Measurements from ENCODE around the gene CPXM2. TPM values are rescaled to one million over a fixed set of nuclear protein-coding genes. Genes with fewer than 3 reads are reported as not detected.
A peak's percentile ranks its signal among the peaks of the same experiment; 100 is the strongest.

The CPXM2 gene
- total RNA-seq, 1 experiment from 2014 or later = 0.12 TPM

DNA sequence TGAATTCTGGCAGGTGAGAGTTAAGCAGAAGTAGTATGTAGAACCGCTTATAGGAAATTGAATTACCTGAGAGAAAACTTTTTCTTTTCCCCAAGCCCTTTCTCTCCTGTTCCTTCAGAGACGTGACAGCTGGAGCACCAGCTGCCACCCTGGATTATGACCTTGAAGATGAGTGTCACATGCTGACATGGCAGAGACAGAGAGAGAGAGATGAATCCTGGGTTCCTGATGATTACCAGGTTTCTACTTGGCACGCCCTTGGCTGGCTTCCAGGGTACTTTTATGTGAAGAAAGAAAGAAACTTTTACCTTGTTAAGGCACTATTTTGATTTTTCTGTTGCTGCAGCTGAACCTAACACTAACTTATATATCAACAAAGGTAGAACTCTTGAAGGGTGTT, 125.6 kb downstream of the CPXM2 start:
- ChIA-PET CTCF (interaction anchor here (1.4 kb wide), 1 partner anchor 16 kb away, joined by 3 read pairs; no protein-coding TSS in a partner anchor), RAD21 (ENCODE audit: low non-redundant PET in 1 of 2, low total read pairs in 2 of 2, uncharacterized antibody in 2 of 2, unreplicated experiment in 2 of 2) (no interaction called here), POLR2A (no interaction called here)
- Histone ChIP-seq H3K9me2 (ENCODE audit: insufficient read depth) (no peaks in the 10 kb centered on the region), H3K4me2 (ENCODE audit: low read length) (no peak overlapping the region), H3K27ac (ENCODE audit: low read depth, low read length) (no peak overlapping the region), H3K36me3 (ENCODE audit: control insufficient read depth in 1 of 2, insufficient read depth in 2 of 2, low read length in 2 of 2) (no peaks in the 10 kb centered on the region), H3K79me2 (ENCODE audit: insufficient read depth, low read length) (no peaks in the 10 kb centered on the region), H3K4me1 (ENCODE audit: control insufficient read depth in 1 of 2, insufficient read depth in 2 of 2, low read length in 2 of 2) (no peaks in the 10 kb centered on the region), H3K9ac (ENCODE audit: low read length) (no peak overlapping the region), H4K20me1 (ENCODE audit: insufficient read depth) (no peaks in the 10 kb centered on the region), H3K9me3 (ENCODE audit: control insufficient read depth in 1 of 2, insufficient read depth in 1 of 2, low read depth in 1 of 2, low read length in 2 of 2) (no peaks in the 10 kb centered on the region), H3K4me3 (replicated peaks in 1 of 2; ENCODE audit: low read depth in 1 of 2, low read length in 2 of 2) (no peak overlapping the region), H3K27me3 (ENCODE audit: insufficient read depth, low read length) (peaks cover 79% of the 10 kb centered on the region), H2AFZ (ENCODE audit: low read depth, low read length, poor library complexity, severe bottlenecking) (no peak overlapping the region)
- intact Hi-C loops (cut with micrococcal nuclease) = no loop called here
- no peak for DNase-seq (ENCODE audit: low read depth, low spot score)
- TF ChIP-seq JUND (IDR thresholded peaks at IDR 0.05) = no peak
- TF ChIP-seq POLR2AphosphoS5 (IDR thresholded peaks at IDR 0.05; ENCODE audit: low read depth, low read length) = no peak
- TF ChIP-seq SIN3A (IDR thresholded peaks at IDR 0.05; ENCODE audit: low read depth) = no peak
- TF ChIP-seq EZH2 (IDR thresholded peaks at IDR 0.05) = no peak
- no peak for TF ChIP-seq CEBPB (IDR thresholded peaks at IDR 0.05; ENCODE audit: low read depth)
- TF ChIP-seq, protein P1, sequence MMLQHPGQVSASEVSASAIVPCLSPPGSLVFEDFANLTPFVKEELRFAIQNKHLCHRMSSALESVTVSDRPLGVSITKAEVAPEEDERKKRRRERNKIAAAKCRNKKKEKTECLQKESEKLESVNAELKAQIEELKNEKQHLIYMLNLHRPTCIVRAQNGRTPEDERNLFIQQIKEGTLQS (IDR thresholded peaks at IDR 0.05) = no peak
- ATAC-seq = no peak
- BruUV-seq (replicated peaks) = no TSS peak

DNA sequence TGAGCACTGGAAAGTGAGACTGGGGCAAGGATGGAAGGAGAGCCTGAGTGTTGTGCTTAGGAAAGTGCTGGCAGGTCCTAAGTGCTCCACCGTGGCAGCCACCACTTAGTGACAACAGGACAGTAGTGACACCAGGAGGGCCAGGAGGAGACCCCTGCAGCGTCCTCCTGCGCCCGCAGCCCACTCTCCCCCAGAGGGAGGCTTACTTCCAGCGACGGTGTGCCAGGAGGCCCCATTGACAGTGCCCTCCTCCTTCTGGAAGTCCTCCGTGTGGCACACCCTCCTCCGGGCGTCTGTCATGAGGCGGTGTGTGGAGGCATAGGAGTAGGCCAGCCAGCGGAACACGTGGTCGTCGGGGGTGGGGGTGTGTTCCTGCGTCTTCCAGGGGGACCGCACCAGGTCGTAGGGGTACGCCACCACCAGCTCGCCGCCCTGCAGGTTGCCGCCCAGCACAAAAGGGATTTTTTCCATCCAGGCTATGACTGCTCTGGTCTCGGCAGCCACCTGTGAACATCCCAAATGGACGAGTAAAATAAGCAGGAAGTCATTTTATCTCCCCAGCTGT, 129.9 kb downstream of the CPXM2 start:
- TF ChIP-seq YY1 (IDR thresholded peaks at IDR 0.05; ENCODE audit: extremely low read depth, insufficient replicate concordance, low read depth, low read length) = no peak
- TF ChIP-seq, protein P2, sequence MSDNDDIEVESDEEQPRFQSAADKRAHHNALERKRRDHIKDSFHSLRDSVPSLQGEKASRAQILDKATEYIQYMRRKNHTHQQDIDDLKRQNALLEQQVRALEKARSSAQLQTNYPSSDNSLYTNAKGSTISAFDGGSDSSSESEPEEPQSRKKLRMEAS (IDR thresholded peaks at IDR 0.05) = no peak
- TF ChIP-seq, protein P1 (IDR thresholded peaks at IDR 0.05) = no peak
- no peak for TF ChIP-seq FOSL1 (IDR thresholded peaks at IDR 0.05; ENCODE audit: low read depth)
- no peak for TF ChIP-seq ELF1 (IDR thresholded peaks at IDR 0.05; ENCODE audit: borderline replicate concordance, low read depth)
- no peak for TF ChIP-seq CEBPB (IDR thresholded peaks at IDR 0.05; ENCODE audit: low read depth)
- TF ChIP-seq JUND (IDR thresholded peaks at IDR 0.05) = no peak
- TF ChIP-seq, protein P3, sequence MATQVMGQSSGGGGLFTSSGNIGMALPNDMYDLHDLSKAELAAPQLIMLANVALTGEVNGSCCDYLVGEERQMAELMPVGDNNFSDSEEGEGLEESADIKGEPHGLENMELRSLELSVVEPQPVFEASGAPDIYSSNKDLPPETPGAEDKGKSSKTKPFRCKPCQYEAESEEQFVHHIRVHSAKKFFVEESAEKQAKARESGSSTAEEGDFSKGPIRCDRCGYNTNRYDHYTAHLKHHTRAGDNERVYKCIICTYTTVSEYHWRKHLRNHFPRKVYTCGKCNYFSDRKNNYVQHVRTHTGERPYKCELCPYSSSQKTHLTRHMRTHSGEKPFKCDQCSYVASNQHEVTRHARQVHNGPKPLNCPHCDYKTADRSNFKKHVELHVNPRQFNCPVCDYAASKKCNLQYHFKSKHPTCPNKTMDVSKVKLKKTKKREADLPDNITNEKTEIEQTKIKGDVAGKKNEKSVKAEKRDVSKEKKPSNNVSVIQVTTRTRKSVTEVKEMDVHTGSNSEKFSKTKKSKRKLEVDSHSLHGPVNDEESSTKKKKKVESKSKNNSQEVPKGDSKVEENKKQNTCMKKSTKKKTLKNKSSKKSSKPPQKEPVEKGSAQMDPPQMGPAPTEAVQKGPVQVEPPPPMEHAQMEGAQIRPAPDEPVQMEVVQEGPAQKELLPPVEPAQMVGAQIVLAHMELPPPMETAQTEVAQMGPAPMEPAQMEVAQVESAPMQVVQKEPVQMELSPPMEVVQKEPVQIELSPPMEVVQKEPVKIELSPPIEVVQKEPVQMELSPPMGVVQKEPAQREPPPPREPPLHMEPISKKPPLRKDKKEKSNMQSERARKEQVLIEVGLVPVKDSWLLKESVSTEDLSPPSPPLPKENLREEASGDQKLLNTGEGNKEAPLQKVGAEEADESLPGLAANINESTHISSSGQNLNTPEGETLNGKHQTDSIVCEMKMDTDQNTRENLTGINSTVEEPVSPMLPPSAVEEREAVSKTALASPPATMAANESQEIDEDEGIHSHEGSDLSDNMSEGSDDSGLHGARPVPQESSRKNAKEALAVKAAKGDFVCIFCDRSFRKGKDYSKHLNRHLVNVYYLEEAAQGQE (IDR thresholded peaks at IDR 0.05; ENCODE audit: low read depth) = no peak
- TF ChIP-seq, protein P4, sequence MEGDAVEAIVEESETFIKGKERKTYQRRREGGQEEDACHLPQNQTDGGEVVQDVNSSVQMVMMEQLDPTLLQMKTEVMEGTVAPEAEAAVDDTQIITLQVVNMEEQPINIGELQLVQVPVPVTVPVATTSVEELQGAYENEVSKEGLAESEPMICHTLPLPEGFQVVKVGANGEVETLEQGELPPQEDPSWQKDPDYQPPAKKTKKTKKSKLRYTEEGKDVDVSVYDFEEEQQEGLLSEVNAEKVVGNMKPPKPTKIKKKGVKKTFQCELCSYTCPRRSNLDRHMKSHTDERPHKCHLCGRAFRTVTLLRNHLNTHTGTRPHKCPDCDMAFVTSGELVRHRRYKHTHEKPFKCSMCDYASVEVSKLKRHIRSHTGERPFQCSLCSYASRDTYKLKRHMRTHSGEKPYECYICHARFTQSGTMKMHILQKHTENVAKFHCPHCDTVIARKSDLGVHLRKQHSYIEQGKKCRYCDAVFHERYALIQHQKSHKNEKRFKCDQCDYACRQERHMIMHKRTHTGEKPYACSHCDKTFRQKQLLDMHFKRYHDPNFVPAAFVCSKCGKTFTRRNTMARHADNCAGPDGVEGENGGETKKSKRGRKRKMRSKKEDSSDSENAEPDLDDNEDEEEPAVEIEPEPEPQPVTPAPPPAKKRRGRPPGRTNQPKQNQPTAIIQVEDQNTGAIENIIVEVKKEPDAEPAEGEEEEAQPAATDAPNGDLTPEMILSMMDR (IDR thresholded peaks at IDR 0.05 in 2 of 3, conservative IDR thresholded peaks at IDR 0.05 in 1 of 3; ENCODE audit: borderline replicate concordance in 1 of 3, insufficient read depth in 1 of 3, low read depth in 2 of 3, low read length in 2 of 3) = no peak
- RAD21 ChIA-PET (ENCODE audit: low non-redundant PET in 1 of 2, low total read pairs in 2 of 2, uncharacterized antibody in 2 of 2, unreplicated experiment in 2 of 2) = no interaction called here
- CTCF ChIA-PET = no interaction called here
- Histone ChIP-seq H3K36me3 (ENCODE audit: control insufficient read depth in 1 of 2, insufficient read depth in 2 of 2, low read length in 2 of 2) (no peaks in the 10 kb centered on the region), H3K27me3 (ENCODE audit: insufficient read depth, low read length) (peaks cover 78% of the 10 kb centered on the region), H3K4me1 (ENCODE audit: control insufficient read depth in 1 of 2, insufficient read depth in 2 of 2, low read length in 2 of 2) (no peaks in the 10 kb centered on the region), H3K9me2 (ENCODE audit: insufficient read depth) (no peaks in the 10 kb centered on the region), H3K9ac (ENCODE audit: low read length) (no peak overlapping the region), H3K4me2 (ENCODE audit: low read length) (no peak overlapping the region), H3K9me3 (ENCODE audit: control insufficient read depth in 1 of 2, insufficient read depth in 1 of 2, low read depth in 1 of 2, low read length in 2 of 2) (no peaks in the 10 kb centered on the region), H3K27ac (ENCODE audit: low read depth, low read length) (no peak overlapping the region), H3K79me2 (ENCODE audit: insufficient read depth, low read length) (no peaks in the 10 kb centered on the region), H4K20me1 (ENCODE audit: insufficient read depth) (no peaks in the 10 kb centered on the region), H3K4me3 (replicated peaks in 1 of 2; ENCODE audit: low read depth in 1 of 2, low read length in 2 of 2) (no peak overlapping the region), H2AFZ (ENCODE audit: low read depth, low read length, poor library complexity, severe bottlenecking) (no peak overlapping the region)
- intact Hi-C loops (cut with micrococcal nuclease) = no loop called here
- POLR2A ChIA-PET = no interaction called here
- no TSS peak for BruUV-seq (replicated peaks)
- ATAC-seq (peak; percentile 27; the same call in 1 of the 2 replicates), DNase-seq (ENCODE audit: low read depth, low spot score) (no peak)

Data from HCT116 (cell line).